GM12874 (cell line): ENCODE data around the gene TNFAIP2.

Experiments
- CTCF ChIP-seq: IDR thresholded peaks from 2 replicates; pipeline ENCODE4 v1.5.1; 2011; ENCODE audit warnings: low read depth, mild to moderate bottlenecking, control low read depth, low read length, moderate library complexity; ENCODE audit not compliant: insufficient read depth

Gene TNFAIP2

GRCh38 chr14:103107455-103107854 lies 15.8 kb upstream of the TNFAIP2 start:
- no peak for TF ChIP-seq CTCF

GRCh38 chr14:103107941-103108748 lies 15.1 kb upstream of the TNFAIP2 start:
- no peak for TF ChIP-seq CTCF

GRCh38 chr14:103108749-103109207 lies 14.5 kb upstream of the TNFAIP2 start:
- TF ChIP-seq CTCF = no peak

GRCh38 chr14:103109535-103110441 lies 13.5 kb upstream of the TNFAIP2 start:
- no peak for TF ChIP-seq CTCF

- no peak for TF ChIP-seq CTCF
These were observed 12.5 kb upstream of the TNFAIP2 start for GRCh38 chr14:103110681-103111231.

GRCh38 chr14:103111232-103111868 lies 11.9 kb upstream of the TNFAIP2 start:
- TF ChIP-seq CTCF = no peak
